ENCODE data around the gene HDAC5.
"Not testable (repeated sequence)": the region's sequence is repeated elsewhere in the genome, so short reads cannot be mapped to it uniquely, and the experiment has no call there.

Gene HDAC5

DNA sequence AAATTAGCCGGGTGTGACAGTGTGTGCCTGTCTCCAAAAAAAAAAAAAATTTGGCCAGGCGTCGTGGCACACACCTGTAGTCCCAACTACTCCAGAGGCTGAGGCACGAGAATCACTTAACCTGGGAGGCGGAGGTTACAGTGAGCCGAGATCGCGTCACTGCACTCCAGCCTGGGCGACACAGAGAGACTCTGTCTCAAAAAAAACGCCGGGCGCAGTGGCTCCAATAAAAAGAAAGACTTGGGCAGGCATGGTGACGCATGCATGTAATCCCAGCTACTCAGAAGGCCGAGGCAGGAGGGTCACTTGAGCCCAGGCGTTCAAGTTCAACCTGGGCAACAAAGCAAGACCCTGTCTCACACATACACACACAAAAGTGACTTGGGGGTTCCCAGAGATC, 60.6 kb downstream of the HDAC5 start:
- DNase-seq (ENCODE audit: low read depth) = no peak
- no peak for TF ChIP-seq CTCF (conservative IDR thresholded peaks at IDR 0.05; ENCODE audit: low read depth, low read length)
- no peak overlapping the region for H3K4me3 ChIP-seq (ENCODE audit: low read depth, low read length)

GRCh38 chr17:44061446-44061845, 62.0 kb downstream of the HDAC5 start:
- no peak overlapping the region for H3K4me3 ChIP-seq (ENCODE audit: low read depth, low read length)
- TF ChIP-seq CTCF (conservative IDR thresholded peaks at IDR 0.05; ENCODE audit: low read depth, low read length) = no peak
- no peak for DNase-seq (ENCODE audit: low read depth)

GRCh38 chr17:44059101-44059892, 64.1 kb downstream of the HDAC5 start:
- DNase-seq (ENCODE audit: low read depth) = no peak
- no peak overlapping the region for H3K4me3 ChIP-seq (ENCODE audit: low read depth, low read length)
- no peak for TF ChIP-seq CTCF (conservative IDR thresholded peaks at IDR 0.05; ENCODE audit: low read depth, low read length)

DNA sequence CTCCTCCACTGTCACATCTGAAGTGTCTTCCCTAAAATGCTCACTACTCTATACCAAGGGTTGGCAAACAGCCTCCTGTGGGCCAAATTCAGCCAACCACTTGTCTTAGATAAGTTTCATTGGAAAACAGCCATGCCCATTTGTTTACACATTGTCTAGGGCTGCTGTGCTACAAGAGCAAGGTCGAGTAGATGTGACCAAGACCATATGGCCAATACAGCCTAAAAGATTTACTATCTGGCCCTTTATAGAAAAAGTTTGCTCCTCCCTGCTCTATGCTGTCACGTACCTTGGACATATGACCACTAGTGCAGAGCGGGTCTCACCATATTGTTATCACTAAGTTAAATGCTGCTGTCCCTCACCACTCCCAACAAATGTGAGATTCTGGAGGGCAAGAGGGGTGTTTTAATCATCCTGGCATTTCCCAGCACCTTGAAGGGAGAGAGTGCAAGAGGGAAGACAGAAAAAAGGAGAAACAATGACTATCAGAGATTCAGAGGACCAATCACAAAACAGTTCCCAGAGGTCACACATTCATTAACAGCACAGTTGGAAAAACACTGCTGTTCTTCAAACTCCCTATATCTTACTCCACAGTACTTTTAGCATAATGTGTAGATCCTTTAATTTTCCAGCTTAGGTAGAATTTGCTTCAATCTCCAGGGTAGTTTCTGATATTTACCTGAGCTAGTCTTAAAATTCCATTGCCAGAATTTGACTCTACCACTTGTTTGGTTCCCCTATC, 70.1 kb downstream of the HDAC5 start:
- TF ChIP-seq CTCF (conservative IDR thresholded peaks at IDR 0.05; ENCODE audit: low read depth, low read length) = no peak
- H3K4me3 ChIP-seq (ENCODE audit: low read depth, low read length) = no peak overlapping the region
- no peak for DNase-seq (ENCODE audit: low read depth)

DNA sequence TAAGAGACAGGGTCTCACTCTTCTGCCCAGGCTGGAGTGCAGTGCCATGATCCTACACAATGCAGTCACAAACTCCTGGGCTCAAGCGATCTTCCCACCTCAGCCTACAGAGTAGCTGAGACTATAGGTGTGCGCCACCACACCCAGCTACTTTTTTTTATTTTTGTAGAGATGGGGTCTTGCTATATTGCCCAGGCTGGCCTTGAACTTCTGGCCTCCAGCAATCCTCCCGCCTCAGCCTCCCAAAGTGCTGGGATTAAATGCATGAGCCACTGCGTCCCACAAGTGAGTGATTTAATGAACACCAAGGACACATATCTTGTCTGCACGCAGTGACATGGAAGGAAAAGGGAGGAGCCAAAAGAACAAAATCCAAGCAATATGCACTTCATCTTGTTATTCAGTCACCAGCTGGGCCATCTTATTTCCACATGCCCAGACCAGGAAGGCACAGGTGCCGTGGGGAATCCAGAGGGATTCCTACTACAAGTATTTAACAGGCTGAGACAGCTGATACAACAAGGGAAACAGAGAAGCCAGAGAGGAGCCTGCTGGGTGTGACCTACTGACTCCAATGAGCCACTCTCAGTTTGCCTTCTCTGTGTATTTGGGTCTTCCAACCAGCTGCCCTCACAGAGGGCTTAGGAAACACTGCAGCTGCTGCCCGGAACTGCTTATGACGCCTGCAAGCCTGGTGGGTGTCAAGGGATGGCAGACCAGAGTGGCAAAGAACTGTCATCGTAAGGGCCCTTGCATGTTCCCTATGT, 74.0 kb downstream of the HDAC5 start:
- TF ChIP-seq CTCF (conservative IDR thresholded peaks at IDR 0.05; ENCODE audit: low read depth, low read length) = no peak
- no peak overlapping the region for H3K4me3 ChIP-seq (ENCODE audit: low read depth, low read length)
- DNase-seq (ENCODE audit: low read depth) = no peak

DNA sequence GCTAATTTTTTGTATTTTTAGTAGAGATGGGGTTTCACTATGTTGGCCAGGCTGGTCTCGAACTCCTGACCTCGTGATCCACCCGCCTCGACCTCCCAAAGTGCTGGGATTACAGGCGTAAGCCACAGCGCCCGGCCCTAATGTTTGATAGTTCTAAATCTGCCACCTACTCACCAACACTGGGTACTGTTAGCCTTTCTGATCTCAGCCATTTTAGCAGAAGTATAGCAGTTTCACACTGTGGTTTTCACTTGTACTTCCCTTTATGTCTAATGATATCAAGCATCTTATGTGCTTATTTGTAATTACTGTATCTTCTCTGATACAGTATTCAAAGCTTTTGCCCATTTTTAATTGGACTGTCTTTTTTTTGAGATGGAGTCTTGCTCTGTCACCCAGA, 76.5 kb downstream of the HDAC5 start:
- not testable (repeated sequence) for H3K4me3 ChIP-seq (ENCODE audit: low read depth, low read length); DNase-seq (ENCODE audit: low read depth)

DNA sequence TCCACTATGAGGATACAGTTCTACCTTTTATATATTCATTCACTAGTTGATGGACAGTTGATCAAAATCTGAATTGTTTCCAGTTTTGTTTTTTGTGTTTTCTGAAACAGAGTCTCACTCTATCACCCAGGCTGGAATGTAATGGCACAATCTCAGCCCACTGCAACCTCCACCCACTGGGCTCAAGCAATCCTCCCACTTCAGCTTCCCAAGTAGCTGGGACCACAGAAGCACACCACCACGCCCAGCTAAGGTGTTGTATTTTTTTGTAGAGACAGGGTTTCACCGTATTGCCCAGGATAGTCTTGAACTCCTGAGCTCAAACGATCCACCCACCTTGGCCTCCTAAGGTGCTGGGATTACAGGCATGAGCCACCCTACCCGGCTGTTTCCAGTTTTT, 78.0 kb downstream of the HDAC5 start:
- DNase-seq (ENCODE audit: low read depth) = no peak
- TF ChIP-seq CTCF (conservative IDR thresholded peaks at IDR 0.05; ENCODE audit: low read depth, low read length) = no peak
- no peak overlapping the region for H3K4me3 ChIP-seq (ENCODE audit: low read depth, low read length)

All from choroid plexus epithelial cell (primary cell).